HG03439 (cell line): ENCODE measurements around the gene DNAL1.

ENCODE experiments used
- ATAC-seq: cut with Tn5 transposase; IDR thresholded peaks from one replicate; pipeline ENCODE4 v1.9.1; 2021; ENCODE audit warnings: mild to moderate bottlenecking, moderate library complexity; ENCODE audit not compliant: unreplicated experiment

The DNAL1 gene

GRCh38 chr14:73722581-73722980, 77.8 kb downstream of the DNAL1 start:
- no peak for ATAC-seq

- ATAC-seq = no peak
Measured at GRCh38 chr14:73723406-73723796, 78.6 kb downstream of the DNAL1 start.

- no peak for ATAC-seq
Measured at GRCh38 chr14:73723797-73724661, 79.2 kb downstream of the DNAL1 start.

DNA sequence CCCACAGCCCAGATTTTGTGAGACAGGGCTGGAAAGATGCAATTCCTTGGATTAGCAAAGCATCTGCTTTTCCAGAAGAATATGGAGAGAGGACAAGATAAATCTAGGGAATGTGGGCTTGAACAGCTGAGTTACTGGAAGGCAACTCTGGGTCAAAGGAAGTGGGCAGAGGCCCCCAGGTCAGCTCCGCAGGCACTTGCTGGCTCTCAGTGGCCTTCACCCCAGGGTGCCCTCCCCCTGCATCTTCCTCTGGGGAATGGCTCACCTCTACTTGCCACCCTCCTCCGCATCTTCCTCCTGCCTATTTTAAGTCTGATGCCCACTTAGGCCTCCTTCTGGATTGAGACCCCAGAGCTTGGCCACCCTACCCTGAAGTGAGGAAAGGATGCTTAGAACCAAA, 79.9 kb downstream of the DNAL1 start:
- no peak for ATAC-seq

GRCh38 chr14:73725116-73726024, 80.6 kb downstream of the DNAL1 start:
- ATAC-seq = no peak

DNA sequence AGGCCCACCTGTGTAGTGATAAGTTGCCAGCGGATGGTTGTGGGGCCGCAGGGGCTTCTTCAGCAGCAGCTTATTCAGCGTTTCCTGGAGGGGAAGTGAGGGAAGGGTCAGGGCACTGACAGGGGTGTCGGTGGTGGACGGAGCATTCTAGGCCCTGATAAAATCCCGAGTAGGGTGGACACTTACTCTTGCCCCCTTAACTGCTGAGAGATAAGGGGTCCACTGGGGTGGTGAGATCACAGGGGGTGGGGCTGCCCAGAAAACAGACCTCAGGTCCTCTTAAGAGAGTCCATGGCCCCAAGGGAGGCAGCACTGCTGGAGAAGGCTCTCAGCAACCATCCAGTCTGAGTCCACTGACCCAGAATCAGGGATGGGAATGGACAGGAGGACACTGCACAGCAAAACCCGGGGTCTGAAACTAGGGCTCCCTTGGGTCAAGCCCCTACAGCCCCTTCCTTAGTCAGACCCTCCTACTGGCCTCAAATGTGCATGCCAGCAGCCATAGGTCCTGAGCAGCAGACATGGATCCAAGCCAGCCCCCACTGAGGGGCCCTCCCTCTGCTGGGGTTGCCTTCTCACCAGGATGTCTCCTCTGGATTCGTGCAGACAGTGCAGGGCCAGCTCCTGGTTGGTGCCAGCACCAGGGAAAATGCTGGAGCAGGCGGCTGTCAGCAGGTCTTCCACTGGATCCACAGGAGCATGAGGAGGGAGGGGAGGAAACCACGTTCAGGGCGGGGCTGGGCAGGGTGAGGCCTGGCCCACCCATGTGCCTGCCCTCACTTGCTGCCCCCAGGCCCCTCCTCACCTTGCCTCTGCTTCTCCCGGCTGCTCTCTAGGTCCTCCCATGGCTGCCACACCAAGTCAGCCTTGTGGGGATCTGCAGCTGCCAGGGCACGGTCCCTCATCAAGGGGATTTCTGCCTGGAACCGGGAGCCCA, 81.5 kb downstream of the DNAL1 start:
- no peak for ATAC-seq

GRCh38 chr14:73727166-73727565, 82.4 kb downstream of the DNAL1 start:
- ATAC-seq = no peak

DNA sequence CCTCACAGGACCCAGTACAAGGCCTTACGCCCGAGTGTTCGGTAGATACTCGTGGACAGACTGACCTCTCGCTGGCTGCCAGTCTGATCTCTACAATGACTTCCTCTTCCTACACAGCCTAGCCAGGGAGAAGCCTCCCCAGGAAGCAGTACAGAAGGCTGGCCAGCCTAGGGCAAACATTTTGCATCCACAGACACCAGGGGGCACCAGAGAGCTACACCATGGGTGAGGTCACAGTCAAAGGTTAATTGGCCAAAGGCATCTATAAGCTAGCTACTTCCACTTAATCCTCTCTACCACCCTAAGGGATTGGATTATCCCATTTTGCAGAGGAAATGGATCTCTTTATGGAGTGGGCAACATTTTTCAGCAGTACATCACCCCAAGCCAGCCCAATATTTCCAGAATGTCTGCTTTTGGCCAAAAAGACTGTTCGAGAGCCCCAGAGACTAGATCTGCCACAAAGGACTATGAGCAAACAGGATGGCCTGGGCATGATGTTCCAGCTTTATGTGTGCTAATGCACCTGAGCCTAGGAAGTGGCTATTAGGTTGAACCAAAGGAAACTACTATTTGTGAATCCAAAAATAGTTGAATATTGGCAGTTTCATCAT, 84.0 kb downstream of the DNAL1 start:
- no peak for ATAC-seq

DNA sequence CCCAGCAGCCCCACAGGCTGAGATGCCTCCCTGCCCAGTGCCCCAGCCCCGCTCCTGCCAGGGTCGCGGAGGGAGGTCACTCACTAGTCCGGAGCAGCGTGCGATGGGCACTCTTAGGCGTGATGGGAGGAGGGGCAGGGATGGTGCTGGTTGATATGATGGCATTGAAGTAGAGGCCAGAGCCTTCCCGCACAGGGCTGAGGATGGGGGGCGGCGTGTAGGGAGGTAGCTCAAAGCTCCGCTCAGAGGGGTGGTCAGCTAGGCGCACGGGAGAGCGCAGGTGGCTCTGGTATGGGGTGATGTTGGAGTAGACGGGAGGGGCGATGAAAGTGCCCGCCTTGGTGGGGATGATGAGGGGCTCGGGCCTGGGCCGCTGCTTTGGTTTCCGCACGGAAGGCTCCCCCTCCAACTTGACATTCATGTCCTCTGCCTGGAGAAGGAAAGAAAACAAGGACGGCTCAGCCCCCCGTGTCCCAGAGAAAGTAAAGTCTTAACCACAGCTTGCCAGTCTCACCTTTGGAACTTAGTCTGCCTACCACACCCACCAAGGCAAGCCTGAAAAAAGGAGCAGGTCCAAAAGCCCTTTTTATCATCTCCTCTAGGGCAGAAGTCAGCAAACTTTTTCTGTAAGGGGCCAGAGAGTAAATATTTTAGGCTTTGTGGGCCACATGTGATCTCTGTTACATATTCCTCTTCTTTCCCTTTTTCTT, 84.9 kb downstream of the DNAL1 start:
- no peak for ATAC-seq

- no peak for ATAC-seq
Measured at GRCh38 chr14:73731111-73731510, 86.3 kb downstream of the DNAL1 start.

DNA sequence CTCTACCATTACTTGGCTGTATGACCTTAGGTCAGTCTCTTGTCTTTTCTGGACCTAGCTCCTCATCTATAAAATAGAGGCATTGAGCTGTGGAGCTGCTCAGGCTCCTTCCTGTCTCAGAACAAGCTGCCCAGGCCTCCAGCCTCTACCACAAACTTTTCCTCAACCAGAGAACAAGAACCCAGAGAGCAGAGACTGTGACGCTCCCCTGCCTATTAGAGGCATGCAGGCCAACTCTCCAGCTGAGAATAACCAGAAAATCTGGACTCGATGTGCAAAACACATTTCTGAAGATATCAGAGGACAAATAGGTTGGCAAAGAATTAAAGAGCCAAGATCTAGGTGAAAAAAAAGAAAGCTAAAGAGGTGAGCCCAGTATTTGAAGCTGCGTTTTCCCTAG, 87.2 kb downstream of the DNAL1 start:
- ATAC-seq = no peak

DNA sequence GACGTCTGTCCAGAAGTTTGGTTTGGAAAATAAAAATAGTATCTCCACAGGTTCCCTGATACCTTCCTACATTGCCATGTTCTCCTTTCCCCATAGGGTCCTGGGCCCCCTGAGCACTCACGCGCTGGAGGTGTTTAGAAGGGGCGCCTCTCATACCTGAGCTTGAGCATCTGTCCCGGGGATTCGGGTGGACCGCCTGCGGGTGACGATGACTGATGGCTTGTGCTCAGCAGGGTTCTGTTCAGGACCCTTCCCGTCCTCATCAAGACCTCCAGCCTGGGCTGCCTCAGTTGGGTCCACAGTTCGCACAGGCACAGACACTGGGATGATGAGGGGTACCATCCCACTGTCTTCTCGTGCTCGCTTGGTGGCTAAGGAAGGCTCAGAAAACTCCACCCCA, 92.1 kb downstream of the DNAL1 start:
- ATAC-seq = no peak

GRCh38 chr14:73738518-73739173, 93.9 kb downstream of the DNAL1 start:
- ATAC-seq = no peak

DNA sequence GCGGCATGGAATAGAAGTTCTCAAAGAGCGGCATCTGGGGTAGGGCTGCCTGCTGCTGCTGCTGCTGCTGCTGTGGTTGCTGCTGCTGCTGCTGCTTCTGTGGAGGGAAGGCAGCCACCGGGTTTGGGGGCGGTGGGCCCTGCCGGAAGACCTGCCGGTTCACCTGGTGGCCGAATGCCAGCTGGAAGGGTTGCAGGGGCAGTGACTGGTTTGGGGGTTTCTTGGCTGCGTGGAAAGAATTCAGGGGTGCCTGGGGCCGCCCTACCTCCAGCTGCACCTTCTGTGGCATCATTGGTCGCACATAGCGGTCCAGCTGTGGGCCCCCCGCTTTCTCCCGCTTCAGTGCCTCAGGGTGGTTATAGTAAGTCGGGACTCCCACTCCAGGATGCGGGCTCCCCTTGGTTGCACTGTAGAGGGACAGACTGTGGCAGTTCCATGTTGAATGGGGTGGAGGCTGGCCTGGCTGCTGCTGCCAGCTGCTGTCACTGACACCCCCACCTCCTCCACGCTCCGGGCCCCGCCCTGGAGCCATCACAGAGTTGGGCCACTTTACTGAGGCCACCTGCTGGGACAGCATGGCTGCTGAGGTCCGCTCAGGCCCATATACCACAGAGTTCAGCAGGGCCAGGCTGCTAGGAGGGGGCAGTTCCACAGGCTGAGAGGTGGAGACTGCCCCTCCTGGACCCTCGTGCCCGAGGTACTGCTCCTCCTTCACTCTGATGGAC, 94.5 kb downstream of the DNAL1 start:
- no peak for ATAC-seq

DNA sequence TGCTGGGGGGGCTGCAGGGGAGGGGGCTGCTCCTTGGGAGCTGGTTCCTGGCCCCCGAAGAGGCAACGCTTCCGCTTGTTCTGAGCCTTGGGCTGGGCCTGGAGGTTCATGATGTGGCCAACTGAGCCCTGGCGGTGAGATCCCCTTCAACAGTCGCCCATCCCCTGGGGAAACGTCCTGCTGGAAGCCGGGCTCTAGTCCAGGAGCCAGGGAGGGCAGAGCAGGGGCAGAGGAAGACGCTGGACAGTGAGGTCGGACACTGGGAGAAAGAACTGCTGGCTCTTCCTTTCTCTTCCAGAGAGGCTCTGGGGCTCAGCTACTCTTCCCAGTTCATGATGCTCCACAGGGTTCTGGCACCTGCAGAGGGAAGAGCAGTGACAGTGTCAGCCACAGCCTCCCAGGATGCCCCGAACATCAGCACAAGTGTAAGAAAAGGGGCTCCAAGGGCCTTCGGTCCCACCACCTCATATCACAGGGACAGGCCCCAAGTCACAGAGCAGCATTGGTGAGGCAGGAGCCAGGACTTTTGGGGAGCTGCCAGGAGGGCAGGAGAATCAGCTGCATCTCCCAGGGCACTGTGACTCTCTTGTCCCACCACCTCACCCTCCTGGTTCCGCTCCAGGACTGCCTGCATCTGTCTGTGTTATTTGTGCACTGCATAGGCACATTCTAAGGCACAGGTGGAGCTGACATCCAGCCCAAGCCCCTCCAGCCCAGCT, 95.3 kb downstream of the DNAL1 start:
- no peak for ATAC-seq

DNA sequence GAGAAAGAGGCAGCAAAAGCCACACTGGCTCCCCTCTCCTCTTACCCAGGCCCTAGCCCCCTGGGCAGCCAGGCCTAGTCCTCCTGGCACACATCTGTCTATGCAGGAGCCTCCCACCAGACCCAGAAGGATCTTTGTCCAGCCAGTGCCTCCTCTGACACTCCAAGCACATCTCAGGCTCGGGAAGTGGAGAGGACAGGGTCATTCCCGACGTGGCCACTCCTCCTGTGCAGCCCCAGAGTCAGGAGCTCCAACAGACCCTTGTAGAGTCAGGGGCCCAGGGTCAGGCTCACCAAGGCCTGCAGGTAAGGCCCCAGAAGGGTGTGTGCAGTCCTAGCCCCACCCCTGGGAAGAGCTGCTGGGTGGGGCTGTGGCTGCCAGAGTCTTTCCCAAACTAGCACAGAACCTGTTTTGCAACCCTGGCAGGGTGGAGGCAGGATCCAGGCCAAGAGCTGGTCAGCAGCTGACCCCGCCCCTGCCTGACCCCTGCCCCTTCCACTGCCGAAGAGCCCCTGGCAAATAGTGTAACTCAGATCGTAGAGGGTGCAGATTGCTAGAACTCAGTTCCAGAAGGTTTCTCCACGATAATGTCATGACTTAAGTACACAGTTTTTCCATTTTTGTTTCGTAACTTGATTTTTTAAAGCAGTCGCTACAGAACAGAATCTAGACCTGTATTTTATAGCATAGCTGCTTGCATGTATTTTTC, 96.0 kb downstream of the DNAL1 start:
- no peak for ATAC-seq

GRCh38 chr14:73741386-73741875, 96.6 kb downstream of the DNAL1 start:
- no peak for ATAC-seq
